ENCODE results near the gene HES4.

DNA sequence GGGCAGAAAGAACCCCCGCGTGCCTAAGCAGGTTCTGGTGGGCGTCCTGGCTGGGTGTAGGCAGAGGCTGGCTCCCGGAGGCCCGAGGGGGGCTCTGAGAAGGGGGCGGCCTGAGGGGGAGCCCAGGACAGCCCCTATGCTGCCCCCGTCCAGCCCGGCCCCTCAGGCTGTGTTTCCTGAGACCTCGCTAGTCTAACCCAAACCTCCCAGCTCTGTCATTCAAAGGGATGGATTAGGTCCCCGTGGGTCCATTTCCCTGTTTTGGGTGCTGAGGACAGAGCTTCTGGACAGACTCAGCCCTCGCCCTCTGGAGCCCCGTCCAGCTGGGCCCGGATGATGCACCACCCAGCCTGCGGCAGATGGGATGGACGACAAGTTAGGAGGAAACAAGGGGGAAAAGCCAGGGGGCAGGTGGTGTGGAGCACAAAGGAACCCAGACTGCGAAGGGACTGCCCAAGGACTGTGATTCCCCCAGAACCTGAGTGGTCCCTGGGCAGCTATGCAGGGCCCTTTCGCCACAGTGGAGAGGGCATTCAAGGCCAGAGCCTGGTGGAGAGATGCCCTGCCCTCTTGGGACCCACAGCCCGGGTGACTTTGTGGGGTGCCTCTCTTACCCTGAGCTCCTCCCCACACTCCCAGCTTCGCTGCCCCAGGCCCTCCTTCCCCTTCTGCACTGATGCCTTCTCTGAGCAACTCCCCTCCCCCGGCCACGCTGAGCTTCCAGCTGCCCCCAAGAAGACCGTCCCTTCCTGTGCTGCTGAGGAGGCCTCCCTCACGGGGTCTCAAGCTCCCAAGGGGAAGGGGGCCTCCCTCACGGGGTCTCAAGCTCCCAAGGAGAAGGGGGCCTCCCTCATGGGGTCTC lies 2.8 kb downstream of the HES4 start:
- TF ChIP-seq, protein P1, sequence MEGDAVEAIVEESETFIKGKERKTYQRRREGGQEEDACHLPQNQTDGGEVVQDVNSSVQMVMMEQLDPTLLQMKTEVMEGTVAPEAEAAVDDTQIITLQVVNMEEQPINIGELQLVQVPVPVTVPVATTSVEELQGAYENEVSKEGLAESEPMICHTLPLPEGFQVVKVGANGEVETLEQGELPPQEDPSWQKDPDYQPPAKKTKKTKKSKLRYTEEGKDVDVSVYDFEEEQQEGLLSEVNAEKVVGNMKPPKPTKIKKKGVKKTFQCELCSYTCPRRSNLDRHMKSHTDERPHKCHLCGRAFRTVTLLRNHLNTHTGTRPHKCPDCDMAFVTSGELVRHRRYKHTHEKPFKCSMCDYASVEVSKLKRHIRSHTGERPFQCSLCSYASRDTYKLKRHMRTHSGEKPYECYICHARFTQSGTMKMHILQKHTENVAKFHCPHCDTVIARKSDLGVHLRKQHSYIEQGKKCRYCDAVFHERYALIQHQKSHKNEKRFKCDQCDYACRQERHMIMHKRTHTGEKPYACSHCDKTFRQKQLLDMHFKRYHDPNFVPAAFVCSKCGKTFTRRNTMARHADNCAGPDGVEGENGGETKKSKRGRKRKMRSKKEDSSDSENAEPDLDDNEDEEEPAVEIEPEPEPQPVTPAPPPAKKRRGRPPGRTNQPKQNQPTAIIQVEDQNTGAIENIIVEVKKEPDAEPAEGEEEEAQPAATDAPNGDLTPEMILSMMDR (conservative IDR thresholded peaks at IDR 0.05), result no peak
- no peak for TF ChIP-seq ZFX (IDR thresholded peaks at IDR 0.05)
